GM18511 (cell line): Measurements from ENCODE around the gene ASIC4.
A peak's percentile ranks its signal among the peaks of the same experiment; 100 is the strongest.

Experiments used
- ATAC-seq: cut with Tn5 transposase; IDR thresholded peaks from one replicate; pipeline ENCODE4 v1.9.1; 2021; ENCODE audit warnings: mild to moderate bottlenecking, moderate library complexity; ENCODE audit not compliant: unreplicated experiment

Gene ASIC4

GRCh38 chr2:219532378-219532649, 18.0 kb downstream of the ASIC4 start:
- ATAC-seq: no peak

DNA sequence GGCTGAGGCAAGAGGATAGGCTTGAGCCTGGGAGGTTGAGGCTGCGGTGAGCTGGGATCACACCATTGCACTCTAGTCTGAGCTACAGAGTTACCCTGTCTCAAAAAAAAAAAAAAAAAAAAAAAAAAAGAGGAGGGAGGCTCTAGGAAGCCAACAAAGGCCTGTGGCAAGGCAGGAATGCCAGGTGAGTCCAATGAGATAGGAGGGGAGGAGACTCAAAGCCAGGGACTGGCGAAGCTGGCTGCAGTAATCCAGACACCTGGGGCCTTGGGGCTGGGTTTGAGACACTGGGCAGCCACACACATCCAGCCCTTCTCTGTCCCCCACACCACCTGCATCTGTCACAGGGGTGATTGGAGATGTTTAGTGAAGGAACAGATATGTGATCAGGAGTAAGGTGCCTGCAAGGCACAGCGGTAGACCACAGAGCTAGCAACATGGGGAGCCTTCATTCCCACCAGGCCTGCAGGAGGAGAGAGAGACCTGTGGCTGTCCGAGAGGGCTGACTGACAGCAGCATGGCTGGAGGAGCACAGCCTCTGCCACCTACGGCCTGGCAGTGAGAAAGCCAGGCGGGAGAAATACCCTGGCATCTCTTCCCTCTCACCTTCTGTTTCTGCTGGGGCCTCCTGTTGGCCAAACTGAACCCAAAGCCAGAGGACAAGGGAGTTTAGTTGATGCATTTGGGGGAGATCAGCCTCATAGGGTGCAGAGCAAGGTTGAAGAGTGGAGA, 19.8 kb downstream of the ASIC4 start:
- ATAC-seq: no peak

GRCh38 chr2:219536425-219536824, 22.1 kb downstream of the ASIC4 start:
- ATAC-seq: no peak

GRCh38 chr2:219536967-219537366, 22.7 kb downstream of the ASIC4 start:
- ATAC-seq: no peak

DNA sequence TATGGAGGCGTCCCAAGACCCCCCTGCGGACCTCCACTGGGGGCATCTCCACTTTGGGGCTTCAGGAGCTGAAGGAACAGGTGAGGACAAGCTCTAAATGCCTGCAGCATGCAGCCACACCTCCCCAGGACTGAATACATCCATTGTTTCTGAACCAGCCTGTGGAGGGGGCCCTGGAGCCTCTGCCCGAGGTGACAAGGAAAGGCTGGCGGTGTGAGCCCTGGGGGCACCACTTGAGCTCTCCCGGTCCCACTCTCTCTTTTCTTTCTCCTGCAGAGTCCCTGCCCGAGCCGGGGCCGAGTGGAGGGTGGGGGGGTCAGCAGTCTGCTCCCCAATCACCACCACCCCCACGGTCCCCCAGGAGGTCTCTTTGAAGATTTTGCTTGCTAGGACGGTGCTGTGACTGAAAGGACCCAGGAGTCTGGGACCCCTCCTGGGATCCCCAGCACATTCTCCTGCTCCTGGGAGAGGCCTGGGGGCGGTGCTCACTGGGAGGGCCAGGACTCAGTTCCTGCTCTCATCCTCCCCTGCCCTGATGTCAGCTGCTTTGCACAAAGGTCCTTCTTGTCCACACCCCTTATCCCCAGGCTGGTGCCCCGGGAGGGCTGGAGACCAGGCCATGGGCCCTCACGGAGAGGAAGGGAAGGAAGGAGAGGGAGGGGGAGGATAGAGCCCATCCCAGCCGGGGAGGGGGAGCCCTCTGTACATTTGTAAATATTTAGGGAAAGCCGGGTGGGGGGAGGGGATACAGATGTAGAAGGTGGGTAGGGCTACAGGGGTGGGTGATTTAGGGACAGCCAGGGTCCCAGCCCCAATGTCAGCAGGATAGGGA, 23.6 kb downstream of the ASIC4 start:
- no peak for ATAC-seq

- no peak for ATAC-seq
These were observed 24.2 kb downstream of the ASIC4 start for GRCh38 chr2:219538504-219538951.

- no peak for ATAC-seq
These were observed 24.9 kb downstream of the ASIC4 start for GRCh38 chr2:219538956-219539788.

GRCh38 chr2:219539926-219540678, 25.8 kb downstream of the ASIC4 start:
- no peak for ATAC-seq

- ATAC-seq: no peak
These were observed 26.7 kb downstream of the ASIC4 start for GRCh38 chr2:219540784-219541504.

GRCh38 chr2:219541611-219542180, 27.4 kb downstream of the ASIC4 start:
- peak; percentile 54 for ATAC-seq

DNA sequence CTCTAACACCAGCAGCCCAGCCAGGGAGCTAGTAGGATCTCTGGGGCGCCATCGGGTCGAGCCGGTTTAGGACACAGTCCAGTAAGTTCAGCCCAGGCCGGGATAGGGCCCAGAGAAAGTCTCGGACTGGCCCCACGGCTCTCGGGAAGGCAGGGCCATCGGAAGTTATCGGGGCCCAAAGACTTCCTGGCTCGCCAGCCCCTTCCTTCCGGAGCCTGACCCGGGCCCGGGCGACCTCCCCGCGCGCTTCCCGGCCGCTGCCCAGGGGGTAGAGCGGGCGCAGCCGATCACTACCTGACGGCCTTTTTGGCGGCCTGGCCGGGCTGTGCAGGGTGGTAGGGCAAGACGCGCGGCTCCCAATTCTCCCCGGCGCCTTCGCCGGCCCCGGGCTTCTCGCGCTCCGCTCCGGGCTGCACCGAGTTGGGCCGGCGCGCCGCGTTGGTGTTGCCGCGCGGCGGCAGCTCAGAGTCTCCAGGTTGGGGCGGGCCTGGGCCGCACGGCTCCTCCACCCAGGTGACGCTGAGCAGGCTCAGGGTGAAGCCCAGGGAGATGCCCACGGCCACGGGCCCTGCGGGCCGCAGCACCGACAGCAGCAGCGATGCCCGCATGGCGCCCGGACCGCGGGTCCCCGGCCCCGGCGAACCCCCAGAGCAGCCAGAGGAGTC, 28.8 kb downstream of the ASIC4 start:
- ATAC-seq: peak; percentile 41

DNA sequence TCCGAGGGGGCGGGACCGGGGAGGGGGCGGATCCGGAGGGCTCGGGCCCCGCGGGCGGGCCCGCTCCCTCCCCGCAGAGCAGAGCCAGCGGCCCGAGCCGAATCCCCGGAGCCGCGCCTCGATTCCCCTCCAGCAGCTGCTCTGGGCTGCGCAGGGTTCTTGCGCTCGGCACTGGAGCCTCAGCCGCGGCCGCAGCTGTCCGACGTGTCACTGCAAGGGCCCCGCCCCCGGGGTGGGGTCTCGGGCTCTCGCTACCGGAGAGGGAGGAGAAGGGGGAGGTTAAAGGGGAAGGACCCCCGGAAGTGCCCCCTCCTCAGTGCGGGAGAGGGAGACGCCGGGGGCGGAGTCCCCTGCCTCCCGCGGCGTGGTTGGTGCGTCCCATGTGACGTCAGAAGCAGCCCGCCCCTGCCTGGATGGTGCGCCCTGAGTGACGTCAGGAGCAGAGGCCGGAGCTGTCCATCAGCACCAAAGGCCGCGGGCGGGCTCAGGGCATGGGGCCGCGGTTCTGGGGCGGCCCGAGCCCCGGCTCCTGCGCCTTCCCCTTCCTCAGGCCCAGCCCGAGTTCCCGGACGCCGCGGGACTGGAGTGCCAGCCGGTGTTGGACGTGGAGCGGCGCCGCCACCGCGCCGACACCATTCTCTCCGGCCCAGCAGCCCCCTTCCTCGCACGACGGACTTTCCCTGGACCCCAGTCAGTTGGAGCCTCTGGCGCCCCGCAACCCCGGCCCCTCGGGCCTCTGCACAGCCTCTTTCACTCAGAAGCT, 29.5 kb downstream of the ASIC4 start, which contains the start of the genes CHPF and TMEM198:
Gene CHPF (minus strand): TSS at position 214 of the 763 bp plus-strand sequence. CDS start 271 bp downstream, outside the sequence.
Gene TMEM198 (plus strand): TSS at position 433 of the 763 bp plus-strand sequence. CDS start 700 bp downstream, outside the sequence.
- ATAC-seq: peak; percentile 80

DNA sequence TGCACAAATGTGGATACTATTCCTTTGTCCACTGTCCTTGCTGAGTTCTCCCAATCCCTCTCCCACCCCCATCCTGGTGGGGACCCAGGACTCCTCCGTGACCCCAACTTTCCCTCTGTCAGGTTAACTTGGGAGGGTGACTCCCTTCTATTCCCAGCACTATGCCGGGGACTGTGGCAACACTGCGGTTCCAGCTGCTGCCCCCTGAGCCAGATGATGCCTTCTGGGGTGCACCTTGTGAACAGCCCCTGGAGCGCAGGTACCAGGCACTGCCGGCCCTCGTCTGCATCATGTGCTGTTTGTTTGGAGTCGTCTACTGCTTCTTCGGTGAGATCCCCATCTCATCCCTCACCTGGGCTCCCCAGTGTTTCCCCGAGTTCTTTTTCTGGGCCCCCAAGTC, 30.3 kb downstream of the ASIC4 start:
- ATAC-seq: no peak

- ATAC-seq: no peak
These were observed 31.1 kb downstream of the ASIC4 start for GRCh38 chr2:219545295-219545942.

- no peak for ATAC-seq
These were observed 31.7 kb downstream of the ASIC4 start for GRCh38 chr2:219545943-219546352.

GRCh38 chr2:219547621-219548020, 33.3 kb downstream of the ASIC4 start:
- ATAC-seq: no peak

DNA sequence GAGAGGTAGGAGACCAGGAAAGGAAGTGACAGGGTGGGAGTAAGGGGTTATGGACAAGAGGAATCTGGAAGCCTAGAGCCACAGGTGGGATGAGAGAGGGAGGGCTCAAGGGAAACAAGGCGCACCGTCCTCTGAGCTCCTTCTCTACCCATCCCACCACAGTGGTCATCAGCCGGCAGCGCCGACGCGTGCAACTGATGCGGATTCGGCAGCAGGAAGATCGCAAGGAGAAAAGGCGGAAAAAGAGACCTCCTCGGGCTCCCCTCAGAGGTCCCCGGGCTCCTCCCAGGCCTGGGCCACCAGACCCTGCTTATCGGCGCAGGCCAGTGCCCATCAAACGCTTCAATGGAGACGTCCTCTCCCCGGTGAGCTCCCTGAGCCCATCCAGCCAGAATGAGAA, 34.7 kb downstream of the ASIC4 start:
- no peak for ATAC-seq

DNA sequence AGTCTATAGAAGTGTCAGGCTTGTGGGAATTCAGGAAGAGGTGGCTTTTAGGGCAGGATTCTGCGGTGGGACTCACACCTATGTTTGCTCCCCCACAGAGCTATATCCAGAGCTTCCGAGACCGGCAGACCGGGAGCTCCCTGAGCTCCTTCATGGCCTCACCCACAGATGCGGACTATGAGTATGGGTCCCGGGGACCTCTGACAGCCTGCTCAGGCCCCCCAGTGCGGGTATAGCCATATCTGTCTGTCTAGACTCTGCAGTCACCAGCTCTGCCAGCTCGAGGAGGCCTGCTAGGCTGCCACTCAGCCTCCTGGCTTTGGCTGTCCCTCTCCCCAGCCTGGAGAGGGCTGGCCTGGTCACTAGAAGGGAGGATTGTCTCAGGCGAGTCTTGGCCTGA, 35.3 kb downstream of the ASIC4 start:
- ATAC-seq: no peak
